Measurements from ENCODE around the gene SPATA31C2.
A peak's percentile ranks its signal among the peaks of the same experiment; 100 is the strongest.
"Not testable (repeated sequence)": the region's sequence is repeated elsewhere in the genome, so short reads cannot be mapped to it uniquely, and the experiment has no call there.

SPATA31C2 gene

DNA sequence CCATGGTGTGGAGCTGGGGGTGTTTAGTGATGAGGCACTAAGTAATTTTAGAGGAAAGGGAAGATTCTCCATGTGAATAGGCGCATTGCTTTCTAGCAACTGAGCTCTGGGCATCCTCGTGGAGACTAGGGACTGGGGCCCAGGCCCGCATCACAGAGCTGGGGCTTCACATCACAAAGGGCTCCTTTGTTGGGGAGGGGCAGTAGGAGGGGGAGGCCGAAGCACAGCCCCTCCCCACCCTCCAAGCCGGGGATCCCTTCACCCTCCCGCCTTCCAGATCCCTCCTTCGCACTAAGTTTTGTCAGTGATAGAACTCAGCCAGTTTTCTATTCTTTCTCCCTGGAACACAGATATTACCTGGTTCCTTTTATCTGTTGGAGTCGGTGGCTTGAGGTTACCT lies at the start of gene SPATA31C2:
SPATA31C2 (minus strand) TSS at position 101 of the 400 bp plus-strand sequence; CDS start at position 72, 29 bp downstream.
- DNase-seq, result not testable (repeated sequence)

- no peak for DNase-seq
Measured at GRCh38 chr9:88187631-88188030, 49.4 kb upstream of the SPATA31C2 start.

DNA sequence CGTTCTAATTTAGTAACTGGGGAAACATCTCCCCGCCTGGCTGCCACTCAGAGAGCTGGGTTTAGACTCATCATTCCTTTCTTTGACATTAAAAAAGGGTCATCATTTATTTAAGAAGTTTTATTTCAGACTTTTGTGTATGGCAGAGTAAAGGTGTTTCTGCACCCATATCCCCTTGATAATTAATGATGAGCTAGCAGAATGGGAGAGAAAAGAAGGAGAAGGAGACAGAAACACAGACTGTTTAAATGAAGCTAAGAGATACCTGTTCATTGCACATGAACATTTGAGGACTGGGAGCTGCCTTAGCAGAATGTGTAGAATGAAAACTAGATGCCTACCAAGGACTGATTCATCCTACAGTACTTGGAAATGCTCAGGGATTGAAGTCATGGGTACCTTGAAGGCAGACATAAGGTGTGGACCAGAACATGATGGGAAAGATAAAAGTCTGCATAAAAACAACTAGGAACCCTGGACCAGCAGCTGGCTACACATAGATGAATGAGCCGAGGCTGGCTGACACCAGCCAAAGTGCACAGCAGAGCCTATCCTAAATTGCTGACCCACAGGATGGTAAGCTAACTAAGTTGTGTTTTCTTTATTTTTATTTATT lies 48.3 kb upstream of the SPATA31C2 start:
- DNase-seq, result no peak

DNA sequence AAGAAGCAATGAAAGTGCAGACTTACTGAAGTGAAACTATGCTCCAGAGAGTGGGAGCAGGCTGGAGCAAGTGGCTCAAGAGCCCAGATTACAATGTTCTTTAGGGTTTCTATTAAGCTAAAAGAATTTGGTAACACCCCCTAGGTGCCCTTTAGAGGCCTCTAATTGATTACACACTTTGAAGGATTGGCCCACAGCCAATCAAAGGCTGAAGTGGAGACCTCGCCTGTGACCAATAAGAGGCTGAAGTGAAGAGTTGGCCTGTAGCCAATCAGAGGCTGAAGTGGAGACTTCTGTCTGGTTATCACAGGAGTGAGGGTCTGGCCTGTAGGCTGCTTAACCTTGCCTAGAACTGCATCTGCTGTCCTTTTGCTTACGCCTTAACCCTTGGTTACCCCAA lies 46.7 kb upstream of the SPATA31C2 start:
- peak; percentile 20 for DNase-seq

- DNase-seq, result no peak
Measured at GRCh38 chr9:88183798-88184495, 45.7 kb upstream of the SPATA31C2 start.

GRCh38 chr9:88182501-88182900 lies 44.2 kb upstream of the SPATA31C2 start:
- DNase-seq, result no peak

DNA sequence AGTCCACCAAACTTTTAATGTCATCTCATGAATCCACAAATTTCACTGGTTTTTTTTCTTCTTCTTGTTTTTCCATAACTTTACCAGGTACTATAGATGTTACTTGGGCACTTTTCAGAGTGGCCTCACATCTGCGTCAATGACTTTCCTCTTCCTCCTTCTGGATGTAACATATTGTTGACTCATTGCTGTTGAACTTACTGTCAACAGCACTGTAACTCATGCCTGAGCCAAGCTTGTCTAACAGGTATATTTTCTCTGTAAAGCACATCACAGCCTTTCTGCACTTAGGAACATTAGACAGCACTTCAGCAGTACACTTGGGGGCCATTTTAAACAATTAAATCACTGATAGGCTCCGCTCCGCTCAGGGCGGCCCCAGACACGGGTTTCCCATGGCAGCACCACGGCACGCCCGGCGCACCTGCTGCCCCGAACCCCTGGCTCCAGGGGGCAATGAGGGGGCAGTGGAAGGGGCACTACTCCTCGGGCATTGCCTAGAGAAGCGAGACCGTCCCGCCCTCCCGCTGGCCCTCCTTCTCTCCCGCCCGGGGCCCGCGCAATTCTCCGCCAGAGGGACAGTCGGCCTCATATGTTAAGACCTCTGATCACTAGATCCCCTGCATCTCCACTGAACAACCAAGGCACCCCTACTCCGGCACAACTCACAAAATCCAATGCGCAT lies 41.9 kb upstream of the SPATA31C2 start:
- DNase-seq, result no peak

GRCh38 chr9:88179062-88179521 lies 40.8 kb upstream of the SPATA31C2 start:
- no peak for DNase-seq

DNA sequence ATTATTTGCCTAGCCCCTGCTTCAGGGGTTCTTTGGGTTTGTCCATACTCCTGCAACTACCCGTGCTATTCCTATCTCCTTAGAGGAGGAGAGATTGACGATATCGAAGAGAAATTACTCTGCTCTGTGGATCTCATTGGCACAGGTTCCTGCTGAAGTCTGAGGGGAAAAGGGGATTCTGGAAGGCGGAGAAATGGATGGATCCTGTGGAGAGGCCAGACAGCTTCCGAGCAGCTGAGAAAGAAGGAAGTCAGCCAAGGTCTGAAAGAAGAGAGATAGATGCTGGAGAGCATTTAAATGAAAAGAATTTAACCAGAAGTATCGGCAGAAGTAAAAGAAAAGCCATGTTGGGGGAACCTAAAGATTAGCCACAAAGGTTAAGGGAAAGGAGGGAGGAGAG lies 40.4 kb upstream of the SPATA31C2 start:
- DNase-seq, result no peak

- DNase-seq, result no peak
Measured at GRCh38 chr9:88177371-88177770, 39.1 kb upstream of the SPATA31C2 start.

GRCh38 chr9:88174324-88174723 lies 36.0 kb upstream of the SPATA31C2 start:
- peak; percentile 1 for DNase-seq

GRCh38 chr9:88173378-88173999 lies 35.2 kb upstream of the SPATA31C2 start:
- peak; percentile 87 for DNase-seq

DNA sequence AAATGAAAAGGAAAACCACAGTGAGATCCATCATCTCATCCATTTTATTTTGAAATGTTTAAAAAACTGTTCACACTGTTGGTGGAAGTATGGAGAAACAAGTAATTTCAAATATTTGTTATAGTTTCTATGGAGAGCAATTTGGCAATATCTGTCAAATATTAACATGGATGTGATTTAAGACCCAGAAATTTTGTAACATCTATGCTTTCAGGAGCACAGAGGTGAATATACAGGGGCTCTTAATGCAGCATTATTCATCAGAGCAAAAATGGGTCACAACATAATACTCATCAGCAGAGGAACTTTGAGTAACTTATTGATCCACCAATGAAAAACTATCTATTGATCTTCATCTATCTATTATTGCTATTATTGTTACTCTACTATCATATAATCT lies 31.4 kb upstream of the SPATA31C2 start:
- no peak for DNase-seq

DNA sequence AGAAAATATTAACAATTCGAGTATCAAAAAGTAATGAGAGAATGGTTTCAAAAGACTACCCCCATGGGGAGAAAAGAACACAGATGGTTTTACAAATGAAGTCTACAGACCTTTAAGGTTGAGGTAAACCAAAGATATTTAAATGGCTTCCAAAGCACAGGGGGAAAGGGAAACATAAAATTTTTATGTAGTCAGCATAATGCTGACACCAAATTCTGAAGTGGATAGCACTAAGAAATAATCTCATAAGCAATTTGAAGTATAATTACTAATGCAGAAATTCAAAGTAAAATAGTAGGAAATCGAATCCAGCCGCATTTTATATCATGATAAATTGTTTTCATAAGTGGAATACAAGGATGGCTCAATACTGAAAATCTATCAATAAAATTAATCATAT lies 30.3 kb upstream of the SPATA31C2 start:
- no peak for DNase-seq

- no peak for DNase-seq
Measured at GRCh38 chr9:88166660-88167059, 28.4 kb upstream of the SPATA31C2 start.

DNA sequence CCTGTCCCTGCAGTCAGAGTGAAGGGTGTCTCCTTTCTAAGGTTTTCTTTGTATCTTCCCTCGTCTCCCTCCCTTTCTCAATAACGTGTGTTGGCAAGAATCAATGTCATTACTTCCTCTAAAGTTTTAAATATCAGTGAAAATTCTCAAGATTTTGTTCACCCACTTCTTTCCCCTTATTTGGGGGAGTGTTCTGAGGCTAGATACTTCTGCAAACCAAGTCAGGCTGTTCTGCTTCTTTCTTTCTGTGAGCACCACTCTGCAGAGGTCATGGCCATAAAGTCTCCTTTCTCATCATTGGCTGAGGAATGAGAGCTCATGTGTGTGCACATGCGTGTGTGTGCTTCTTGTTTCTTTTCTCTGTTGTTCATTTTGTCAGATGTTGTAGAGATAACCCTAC lies 26.6 kb upstream of the SPATA31C2 start:
- DNase-seq, result no peak

GRCh38 chr9:88161144-88161543 lies 22.9 kb upstream of the SPATA31C2 start:
- DNase-seq, result peak; percentile 64

DNA sequence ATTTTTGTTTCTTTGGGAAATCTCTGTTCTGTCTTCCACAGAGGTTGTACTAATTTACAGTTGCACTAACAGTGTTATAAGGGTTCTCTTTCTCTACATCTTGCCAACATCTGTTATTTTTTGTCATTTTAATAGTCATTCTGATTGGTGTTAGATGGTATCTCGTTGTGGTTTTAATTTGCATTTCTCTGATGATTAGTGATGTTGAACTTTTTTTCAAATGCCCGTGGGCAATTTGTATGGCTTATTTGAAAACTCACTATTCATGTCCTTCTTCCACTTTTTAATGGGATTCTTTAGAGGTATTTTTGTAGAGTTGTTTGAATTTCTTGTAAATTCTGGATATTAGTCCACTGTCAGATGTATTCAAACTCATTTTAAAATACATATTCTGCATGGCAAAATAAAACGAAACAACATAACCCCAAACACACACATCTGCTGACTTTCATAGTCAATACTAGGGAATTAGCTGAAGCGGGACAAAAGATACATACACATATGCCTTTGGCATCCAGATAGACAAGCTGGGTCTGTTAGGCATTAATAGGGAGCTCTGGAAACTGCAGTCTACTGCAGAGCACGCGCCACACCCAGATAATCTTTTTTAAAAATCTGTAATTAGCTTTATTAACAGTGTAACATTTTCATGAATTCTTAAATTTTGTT lies 5.8 kb upstream of the SPATA31C2 start:
- no peak for DNase-seq

DNA sequence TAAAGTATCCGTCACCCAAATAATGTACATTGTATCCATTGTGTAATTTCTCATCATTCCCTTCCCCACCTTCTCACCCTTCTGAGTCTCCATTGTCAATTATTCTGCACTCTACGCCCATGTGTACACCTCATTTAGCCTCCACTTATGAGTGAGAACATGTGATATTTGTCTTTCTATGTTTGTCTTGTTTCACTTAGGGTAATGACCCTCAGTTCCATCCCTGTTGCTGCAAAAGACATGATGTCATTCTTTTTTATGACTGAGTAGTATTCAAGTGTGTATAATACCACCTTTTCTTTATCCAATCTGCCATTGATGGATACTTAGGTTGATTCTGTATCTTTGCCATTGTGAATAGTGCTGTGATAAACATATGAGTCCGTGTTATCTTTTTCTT lies 4.9 kb upstream of the SPATA31C2 start:
- DNase-seq, result no peak

DNA sequence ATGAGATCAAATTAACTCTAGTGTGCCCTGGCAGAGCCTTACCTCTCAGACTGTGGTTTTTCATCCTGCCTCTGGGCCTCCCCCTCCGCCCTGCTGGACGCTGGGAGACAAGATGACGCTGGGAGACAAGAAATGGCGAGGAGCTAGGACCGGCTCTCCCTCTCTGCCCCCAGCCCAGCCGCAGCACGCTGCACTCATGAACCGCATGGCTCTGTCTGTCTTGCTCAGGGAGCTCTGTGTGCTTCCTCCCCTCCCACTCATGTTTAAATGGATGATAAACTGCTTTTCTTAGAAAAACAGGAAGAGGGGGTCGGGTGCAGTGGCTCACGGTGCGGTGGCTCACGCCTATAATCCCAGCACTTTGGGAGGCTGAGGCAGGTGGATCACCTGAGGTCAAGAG lies 4.7 kb downstream of the SPATA31C2 start:
- DNase-seq, result not testable (repeated sequence)

- not testable (repeated sequence) for DNase-seq
Measured at GRCh38 chr9:88129556-88129955, 8.7 kb downstream of the SPATA31C2 start.

DNA sequence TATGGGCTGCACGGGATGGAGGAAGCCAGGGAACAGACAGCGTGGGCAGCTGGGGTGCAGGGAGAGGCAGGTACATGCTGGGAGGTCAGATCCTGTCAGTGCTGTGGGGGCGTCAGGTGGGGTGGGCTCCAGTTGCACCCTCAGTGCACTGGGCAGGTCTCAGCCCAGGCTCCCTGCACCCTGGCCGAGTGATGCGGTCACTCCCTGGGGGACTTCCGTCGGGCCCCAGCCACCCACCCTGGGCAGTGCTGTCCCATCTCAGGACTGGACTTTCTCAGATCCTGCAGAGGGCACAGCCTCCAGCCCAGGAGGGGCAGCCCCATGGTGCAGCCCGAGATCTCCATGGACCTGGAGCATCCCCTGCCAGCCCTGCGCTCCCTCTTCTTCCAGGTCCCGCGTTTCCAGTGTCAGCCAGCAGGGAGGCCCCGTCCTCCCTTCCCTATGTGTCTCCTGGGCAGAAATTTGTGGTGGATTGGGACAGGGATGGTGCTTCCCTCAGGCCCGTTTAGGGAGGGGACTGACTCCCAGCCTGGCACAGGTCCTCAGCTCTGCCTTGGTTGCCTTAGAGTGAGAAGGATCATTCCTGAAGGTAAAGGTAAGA lies 10.5 kb downstream of the SPATA31C2 start:
- DNase-seq, result not testable (repeated sequence)

DNA sequence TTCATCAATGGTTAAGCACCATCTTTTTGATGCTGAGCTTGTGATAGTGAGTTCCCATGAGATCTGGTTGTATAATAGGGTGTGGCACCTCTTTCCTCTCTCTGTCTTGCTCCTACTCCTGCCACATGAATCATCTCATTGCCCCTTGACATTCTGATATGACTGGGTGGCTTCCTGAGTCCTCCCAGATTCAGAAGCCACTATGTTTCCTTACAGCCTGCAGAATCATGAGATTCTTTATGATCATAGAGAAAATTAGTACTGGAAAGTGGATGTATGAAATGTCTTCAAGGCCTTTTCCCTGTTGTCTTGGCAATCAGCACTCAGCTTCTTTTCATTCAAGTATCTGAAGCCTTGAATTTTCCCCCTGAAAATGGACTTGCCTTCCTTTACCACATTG lies 14.9 kb downstream of the SPATA31C2 start:
- not testable (repeated sequence) for DNase-seq

All from NCI-H82 (cell line).